Measurements from ENCODE around the gene ADGRG1.

ADGRG1 gene

GRCh38 chr16:57630931-57631845 is 2.8 kb downstream of the ADGRG1 start:
- intact Hi-C loops (cut with DNase I) = no loop called here

GRCh38 chr16:57632568-57632967 is 4.1 kb downstream of the ADGRG1 start:
- peak in 7 of 10 donors; percentile 34 to 95 (median 57) for DNase-seq
- intact Hi-C loops (cut with DNase I) = no loop called here

More at GRCh38 chr16:57630931-57631845, 2.8 kb downstream of the ADGRG1 start:
- peak in 7 of 10 donors; percentile 49 to 91 (median 61) for DNase-seq

GRCh38 chr16:57633383-57634064 is 5.1 kb downstream of the ADGRG1 start:
- DNase-seq = no peak
- intact Hi-C loops (cut with DNase I) = no loop called here

GRCh38 chr16:57634171-57634570 is 5.7 kb downstream of the ADGRG1 start:
- intact Hi-C loops (cut with DNase I) = no loop called here
- no peak for DNase-seq

- intact Hi-C loops (cut with DNase I) = no loop called here
- DNase-seq = no peak
These were observed 7.1 kb downstream of the ADGRG1 start for GRCh38 chr16:57635266-57636097.

GRCh38 chr16:57636184-57636583 is 7.8 kb downstream of the ADGRG1 start:
- DNase-seq = no peak
- intact Hi-C loops (cut with DNase I) = no loop called here

- intact Hi-C loops (cut with DNase I) = no loop called here
- DNase-seq = no peak
These were observed 8.6 kb downstream of the ADGRG1 start for GRCh38 chr16:57637020-57637419.

- intact Hi-C loops (cut with DNase I) = no loop called here
- peak in 9 of 10 donors; percentile 39 to 91 (median 65) for DNase-seq
These were observed 9.0 kb downstream of the ADGRG1 start for GRCh38 chr16:57637424-57637823.

GRCh38 chr16:57637965-57638364 is 9.5 kb downstream of the ADGRG1 start:
- intact Hi-C loops (cut with DNase I) = no loop called here
- DNase-seq = no peak

- intact Hi-C loops (cut with DNase I) = no loop called here
These were observed 10.0 kb downstream of the ADGRG1 start for GRCh38 chr16:57638381-57638780.

GRCh38 chr16:57639172-57639887 is 10.9 kb downstream of the ADGRG1 start:
- DNase-seq = peak; percentile 74 to 97 (median 84)
- intact Hi-C loops (cut with DNase I) = no loop called here

More at GRCh38 chr16:57638381-57638780, 10.0 kb downstream of the ADGRG1 start:
- DNase-seq = no peak

- no peak for DNase-seq
- intact Hi-C loops (cut with DNase I) = no loop called here
These were observed 11.8 kb downstream of the ADGRG1 start for GRCh38 chr16:57640185-57640584.

GRCh38 chr16:57640612-57641011 is 12.2 kb downstream of the ADGRG1 start:
- peak in 1 of 10 donors; percentile 75 for DNase-seq
- intact Hi-C loops (cut with DNase I) = no loop called here

- intact Hi-C loops (cut with DNase I) = no loop called here
- no peak for DNase-seq
These were observed 14.0 kb downstream of the ADGRG1 start for GRCh38 chr16:57642160-57643135.

GRCh38 chr16:57643147-57643874 is 14.9 kb downstream of the ADGRG1 start:
- DNase-seq = peak in 3 of 10 donors; percentile 52 to 88 (median 76)
- intact Hi-C loops (cut with DNase I) = no loop called here

GRCh38 chr16:57643910-57644309 is 15.5 kb downstream of the ADGRG1 start:
- no peak for DNase-seq
- intact Hi-C loops (cut with DNase I) = no loop called here

GRCh38 chr16:57644383-57645014 is 16.1 kb downstream of the ADGRG1 start:
- DNase-seq = no peak
- intact Hi-C loops (cut with DNase I) = no loop called here

GRCh38 chr16:57645169-57645568 is 16.7 kb downstream of the ADGRG1 start:
- intact Hi-C loops (cut with DNase I) = no loop called here
- DNase-seq = no peak
